NCI-H146 treated with DMSO at 0.1 percent for 48 hours (cell line): ENCODE data around the gene AGBL5.

Experiments
- DNase-seq: peaks from one replicate; lab custom pipeline; 2025; ENCODE audit not compliant: unreplicated experiment; lab: John Stamatoyannopoulos, UW

The AGBL5 gene

GRCh38 chr2:27024188-27024587 lies 27.3 kb upstream of the AGBL5 start:
- no peak for DNase-seq

GRCh38 chr2:27024812-27025211 lies 26.7 kb upstream of the AGBL5 start:
- DNase-seq: no peak

- no peak for DNase-seq
Measured at GRCh38 chr2:27025281-27025800, 26.1 kb upstream of the AGBL5 start.

DNA sequence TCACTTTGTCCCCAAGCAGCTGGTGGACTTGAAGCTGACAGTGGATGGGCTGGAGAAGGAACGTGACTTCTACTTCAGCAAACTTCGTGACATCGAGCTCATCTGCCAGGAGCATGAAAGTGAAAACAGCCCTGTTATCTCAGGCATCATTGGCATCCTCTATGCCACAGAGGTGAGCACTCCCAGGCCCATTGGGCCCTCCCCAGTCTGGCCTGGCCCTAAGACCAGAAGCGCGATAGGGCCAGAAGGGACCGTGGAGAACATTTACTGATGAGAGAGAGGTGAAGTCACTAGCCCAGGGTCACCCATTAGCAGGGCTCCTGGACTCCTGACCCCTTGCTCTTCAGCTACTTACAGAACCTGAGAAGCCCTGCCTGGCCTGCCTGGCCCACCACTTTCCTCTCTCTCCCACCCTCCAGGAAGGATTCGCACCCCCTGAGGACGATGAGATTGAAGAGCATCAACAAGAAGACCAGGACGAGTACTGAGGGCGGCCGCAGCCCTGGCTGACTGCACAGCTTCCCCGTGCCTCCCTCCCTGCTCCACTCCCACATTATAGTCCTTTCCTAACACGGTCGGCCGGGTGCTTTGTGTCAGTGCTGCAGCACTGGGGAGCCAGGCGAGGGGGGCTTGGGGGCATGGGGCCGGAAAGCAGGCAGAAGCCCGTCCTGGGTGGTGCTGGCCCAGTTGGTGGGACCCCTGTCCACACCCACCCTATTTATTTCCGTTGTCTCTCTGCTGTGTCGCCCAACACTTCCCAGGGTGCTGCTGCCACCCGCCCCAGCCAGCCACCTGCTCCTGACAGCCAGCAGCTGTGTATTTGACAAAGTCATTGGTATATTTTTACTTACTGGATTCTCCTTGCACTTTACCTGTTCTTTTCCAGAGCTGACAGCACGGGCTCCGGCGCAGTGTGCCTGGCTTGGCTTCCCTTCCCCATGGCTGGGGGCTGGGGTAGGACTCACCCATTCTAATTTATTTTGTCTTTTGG lies 25.3 kb upstream of the AGBL5 start:
- no peak for DNase-seq

DNA sequence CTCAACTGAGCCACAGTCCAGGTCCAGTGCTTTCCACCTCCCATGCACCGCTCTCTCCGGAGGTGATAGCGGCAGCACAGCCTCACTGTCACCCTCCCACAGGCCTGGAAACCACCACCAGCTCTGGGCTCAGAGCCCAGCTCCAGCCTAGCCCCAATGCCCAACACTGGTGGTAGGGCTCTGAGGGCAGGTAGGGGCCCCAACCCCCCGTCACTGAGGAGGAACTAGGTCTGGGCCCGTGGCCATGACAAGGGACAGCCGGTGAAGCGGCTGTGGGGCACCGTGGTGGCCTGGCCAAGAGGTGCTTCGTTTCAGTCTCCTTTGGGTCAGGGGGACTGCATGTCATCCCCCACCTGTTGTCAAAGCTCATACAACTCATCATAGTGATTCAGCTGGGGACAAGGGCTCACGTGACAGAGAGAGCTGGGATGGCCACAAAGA lies 24.2 kb upstream of the AGBL5 start:
- DNase-seq: no peak

- no peak for DNase-seq
Measured at GRCh38 chr2:27029051-27029450, 22.4 kb upstream of the AGBL5 start.

DNA sequence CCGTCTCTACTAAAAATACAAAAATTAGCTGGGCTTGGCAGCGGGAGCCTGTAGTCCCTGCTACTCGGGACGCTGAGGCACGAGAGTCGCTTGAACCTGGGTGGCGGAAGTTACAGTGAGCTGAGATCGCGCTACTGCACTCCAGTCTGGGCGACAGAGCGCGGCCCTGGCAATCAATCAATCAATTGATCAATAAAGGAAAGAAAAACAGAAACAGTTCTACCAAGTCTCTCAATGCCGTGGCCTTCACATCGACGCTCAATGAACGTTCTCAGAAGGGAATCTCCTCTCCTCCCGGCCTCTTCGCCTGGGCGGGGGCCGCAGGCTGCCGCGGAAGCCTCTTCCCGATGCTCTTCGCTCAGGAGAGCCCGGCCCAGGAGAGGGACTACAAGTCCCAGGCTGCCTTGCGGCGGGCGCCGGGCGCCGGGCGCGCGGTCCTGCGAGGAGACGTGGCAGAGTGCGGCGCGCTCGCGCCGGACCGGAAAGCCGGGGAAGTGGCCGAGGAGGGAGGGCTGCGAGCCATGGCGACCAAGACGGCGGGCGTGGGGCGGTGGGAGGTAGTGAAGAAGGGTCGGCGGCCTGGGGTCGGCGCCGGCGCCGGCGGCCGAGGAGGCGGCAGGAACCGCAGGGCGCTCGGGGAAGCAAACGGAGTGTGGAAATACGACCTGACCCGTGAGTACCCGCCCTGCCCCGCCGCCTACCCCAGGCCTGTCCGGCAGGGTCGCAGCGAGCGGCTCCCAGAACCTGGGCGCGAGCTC lies 18.8 kb upstream of the AGBL5 start, which contains the start of gene TMEM214:
Gene TMEM214, plus strand, starts transcription at position 471 of the 758 bp plus-strand sequence. Its CDS starts 51 bp downstream, at position 522.
- peak; percentile 56 for DNase-seq

DNA sequence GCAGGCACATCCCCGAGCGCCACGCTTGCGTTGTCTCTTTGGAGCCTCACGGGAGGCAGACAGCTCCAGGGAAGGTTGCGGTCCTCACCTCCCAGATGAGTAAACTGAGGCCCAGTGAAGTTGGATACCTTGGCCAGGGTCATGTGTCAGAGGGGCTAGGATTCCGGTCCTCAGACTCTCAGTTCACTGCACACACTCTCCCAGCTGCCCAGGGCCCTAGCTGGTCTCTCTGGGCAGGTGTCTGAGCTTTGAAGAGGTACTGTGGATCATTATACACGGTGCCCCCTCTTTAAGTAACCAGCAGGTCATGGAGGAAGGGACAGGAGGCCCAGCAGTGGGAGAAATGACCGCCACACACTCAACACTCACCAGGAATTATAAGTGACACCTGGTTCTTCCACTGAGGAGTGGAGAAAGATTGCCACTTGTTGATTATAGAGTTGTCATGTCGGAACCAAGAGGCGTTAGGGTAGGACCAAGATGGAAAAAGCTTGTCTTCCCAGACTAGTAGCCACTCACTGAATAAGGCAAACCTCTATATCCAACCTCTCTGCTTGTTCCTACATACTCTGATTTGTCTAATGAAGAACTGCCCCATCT lies 18.1 kb upstream of the AGBL5 start:
- no peak for DNase-seq

DNA sequence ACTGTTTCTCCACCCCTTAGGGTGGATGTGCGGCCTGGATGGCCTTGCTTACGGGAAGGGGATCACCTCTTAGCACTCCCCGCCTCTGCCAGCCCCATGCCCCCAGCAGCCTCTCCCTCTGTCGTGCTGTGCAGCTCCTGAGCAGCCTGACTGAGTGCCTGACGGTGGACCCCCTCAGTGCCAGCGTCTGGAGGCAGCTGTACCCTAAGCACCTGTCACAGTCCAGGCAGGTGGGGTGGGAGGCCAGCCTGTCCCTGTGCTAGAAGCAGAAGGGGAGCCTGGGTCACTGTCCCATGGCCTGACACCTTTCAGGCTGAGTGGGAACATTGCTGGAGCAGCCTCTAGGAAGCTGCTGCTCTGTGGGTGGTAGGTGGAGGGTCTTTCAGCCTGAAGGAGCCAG lies 13.5 kb upstream of the AGBL5 start:
- no peak for DNase-seq

DNA sequence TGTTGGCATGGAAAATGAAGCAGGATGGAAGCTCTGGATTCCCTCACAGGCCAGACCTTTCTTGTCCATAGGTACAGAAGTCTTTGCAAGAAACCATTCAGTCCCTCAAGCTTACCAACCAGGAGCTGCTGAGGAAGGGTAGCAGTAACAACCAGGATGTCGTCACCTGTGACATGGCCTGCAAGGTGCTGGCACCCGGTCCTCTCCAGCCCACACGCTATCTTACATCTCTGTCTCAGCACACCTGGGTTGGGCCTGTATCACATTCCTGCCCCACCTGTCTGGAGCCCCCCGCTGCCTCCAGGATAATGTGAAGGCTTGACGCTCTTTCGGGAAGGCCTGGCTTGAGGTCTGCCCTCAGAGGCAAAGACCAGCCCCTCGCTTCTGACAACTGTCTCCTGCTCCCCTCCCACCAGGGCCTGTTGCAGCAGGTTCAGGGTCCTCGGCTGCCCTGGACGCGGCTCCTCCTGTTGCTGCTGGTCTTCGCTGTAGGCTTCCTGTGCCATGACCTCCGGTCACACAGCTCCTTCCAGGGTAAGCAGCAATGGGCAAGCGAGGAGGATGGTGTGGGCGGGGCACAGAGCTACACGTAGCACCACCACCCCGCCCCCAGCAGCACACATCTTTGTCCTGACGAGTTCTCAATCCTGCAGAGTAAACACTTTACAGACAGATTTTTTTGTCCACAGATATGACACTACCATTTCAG lies 12.7 kb upstream of the AGBL5 start:
- DNase-seq: no peak

DNA sequence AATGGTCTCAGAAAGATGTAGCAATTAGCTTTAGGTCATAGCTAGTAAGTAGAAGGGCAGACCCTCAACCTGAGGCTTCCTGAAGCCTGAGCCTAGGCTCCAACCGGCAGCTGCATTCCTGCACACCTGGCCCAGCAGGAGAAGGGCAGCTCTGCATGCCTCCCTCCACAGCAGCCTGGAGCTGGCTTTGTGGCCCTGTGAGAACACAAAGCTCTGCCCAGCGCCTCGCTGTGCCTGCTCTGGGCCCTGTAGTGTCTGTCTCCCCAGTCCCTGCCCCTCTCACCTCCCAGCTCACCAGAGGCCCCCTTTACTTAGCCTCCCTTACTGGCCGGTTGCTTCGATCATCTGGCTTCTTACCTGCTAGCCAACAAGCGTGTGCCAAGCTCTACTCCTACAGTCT lies 12.0 kb upstream of the AGBL5 start:
- no peak for DNase-seq

DNA sequence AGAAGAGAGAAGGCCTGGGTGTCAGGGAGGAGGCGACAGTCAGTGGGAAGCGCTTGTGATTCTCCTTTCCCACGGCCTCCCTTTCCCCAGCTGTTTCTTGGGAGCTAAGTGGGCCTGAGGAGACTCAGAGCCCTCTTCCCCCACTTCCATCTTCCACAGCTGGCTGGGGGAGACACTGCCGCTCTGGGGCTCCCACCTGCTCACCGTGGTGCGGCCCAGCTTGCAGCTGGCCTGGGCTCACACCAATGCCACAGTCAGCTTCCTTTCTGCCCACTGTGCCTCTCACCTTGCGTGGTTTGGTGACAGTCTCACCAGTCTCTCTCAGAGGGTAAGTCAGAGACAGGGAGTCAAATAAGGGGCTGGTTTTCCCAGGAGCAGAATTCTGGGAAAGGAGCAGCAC lies 11.6 kb upstream of the AGBL5 start:
- no peak for DNase-seq

- DNase-seq: no peak
Measured at GRCh38 chr2:27040282-27040681, 11.2 kb upstream of the AGBL5 start.

DNA sequence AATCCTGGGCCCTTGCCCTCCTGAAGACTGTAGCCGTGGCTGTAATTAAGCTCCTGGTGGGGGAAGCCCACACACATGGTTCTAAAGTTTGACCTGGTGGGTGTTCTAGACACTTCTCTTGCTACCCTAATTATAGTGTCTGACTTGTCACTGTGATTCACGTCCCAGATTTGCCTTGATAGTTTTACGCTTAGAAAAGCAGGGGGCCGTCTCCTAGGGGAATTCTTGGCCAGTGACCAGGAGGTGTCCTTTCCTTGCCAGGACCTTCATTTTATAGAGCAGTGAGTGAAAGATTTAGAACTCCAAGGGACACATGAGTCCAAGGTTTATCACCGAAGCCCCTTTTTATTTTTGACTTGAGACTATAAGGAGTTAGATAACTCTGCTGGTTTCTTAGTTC lies 9.7 kb upstream of the AGBL5 start:
- DNase-seq: no peak

DNA sequence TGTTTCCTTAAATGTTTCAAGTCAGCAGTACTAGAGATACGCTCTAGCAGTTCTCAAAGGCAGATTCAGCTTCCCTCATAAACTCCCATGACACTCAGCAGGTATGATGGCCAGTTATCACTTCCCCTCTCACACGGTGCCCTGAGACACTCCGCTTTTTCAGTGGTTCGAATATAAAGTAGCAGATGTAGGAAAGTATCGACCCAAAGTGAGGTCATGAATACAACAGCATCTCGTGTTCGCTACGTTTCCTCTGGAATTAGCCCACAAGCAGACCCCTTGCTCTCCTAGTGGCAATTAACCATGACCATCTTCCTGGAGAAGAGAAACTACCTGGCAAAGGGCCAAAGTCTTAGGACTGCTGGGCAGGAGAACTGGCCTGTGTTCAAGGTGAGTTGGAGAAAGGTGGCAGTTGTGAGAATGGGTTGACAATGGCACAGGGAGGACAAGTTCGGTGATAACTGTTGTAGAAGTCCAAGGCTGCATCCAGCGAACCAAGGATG lies 9.3 kb upstream of the AGBL5 start:
- no peak for DNase-seq

DNA sequence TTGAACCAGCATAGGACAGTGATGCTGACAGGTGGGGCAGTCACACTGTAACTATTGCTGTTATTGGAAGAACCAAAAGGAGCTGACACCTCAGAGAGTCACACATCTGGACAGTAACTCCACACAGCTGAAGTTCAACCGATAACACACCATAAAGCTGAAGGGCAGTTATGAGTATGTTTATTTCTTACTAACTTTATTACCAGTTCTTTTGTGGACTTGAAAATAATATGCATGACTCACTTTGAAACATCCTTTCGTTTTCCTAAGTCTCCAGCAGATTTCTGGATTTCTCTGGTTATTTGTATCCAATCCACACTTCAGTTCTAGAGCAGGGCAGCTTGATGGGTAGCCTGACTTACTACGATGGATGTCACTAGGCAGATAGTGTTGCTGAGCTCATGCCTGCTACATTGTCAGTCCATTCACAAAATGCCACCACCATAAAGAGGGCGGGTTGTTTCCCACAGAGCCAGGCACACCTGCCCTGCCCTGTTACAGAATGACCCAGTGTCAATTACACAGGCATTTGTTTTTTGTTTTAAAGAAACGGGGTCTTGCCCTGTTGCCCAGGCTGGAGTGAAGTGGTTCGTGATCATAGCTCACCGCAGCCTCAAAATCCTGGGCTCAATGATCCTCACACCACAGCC lies 8.4 kb upstream of the AGBL5 start:
- no peak for DNase-seq

DNA sequence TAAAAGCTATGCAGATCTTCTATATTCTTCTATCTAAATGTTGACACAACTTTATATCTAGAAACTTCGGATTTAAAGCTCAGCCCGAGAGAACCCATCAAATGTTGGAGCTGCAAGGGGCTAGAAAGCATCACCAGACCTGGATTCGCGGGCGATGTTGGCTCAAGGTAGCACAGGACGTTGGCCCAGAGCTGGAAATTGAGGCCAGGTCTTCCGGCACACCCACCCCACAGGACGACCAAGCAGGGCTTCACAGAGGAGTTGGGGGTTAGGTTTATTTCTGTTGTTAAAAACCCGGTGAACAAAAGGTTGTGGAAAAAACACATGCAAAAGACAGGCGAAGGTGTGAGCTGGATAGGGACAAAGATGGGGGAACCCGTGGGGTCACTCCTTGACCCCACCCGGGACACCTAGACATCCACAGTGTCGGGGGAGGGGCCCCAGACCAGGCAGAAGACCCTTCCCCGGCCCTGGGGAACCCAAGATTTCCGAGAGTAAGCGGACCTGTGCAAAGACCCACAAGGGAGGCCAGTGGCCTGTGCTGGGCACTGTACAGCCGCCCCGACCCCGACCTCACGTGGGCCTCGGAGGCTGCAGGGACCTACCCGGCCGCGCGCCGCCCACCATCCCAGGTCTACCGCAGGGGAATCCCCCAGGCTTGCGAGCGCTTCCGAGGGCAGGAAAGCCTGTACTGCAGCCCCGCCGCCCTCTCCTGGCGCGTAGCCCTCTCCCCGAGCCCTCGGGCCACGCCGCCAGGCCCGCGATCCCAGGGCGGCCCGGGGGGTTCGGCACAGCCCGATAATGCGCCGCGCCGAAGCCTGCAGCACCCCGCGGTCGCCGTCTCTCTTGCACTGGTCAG lies 1.8 kb upstream of the AGBL5 start:
- DNase-seq: no peak

DNA sequence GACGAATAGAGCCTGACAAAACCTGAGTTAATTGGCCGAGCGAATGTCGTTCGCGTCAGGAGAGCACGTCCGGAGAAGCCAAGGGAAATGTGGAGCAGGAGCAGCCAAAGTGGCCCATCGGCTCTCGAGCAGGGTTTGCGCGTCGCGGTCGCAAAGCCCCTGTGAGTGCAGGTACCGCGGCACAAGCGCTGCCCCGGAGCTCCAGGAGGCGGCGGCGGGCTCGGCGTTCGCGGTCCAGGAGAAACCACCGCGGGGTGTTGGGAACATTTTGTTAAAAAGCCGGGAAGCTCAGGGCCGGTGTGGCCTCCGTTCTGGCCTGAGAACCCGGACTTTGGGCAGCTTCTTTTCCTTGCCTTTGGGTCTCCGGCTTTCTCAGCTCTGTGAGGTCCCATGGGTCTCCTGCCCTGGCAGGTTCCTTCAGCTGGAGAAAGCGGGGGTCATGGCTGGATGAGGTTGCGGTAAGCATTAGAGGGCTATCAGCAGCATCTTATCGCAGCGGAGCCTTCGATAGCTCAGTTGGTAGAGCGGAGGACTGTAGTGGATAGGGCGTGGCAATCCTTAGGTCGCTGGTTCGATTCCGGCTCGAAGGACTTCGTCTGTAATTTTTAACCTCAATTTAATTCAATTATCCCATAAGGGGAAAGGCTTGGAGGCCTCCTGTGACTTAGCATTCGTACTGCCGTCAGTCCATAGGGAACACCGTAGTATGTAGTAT lies 1.0 kb upstream of the AGBL5 start:
- DNase-seq: peak; percentile 95
